Suppressor macrophage treated with lipopolysaccharide for 1 hour (primary cell): ENCODE results near the gene DOCK4.
"Not testable (repeated sequence)": the region's sequence is repeated elsewhere in the genome, so short reads cannot be mapped to it uniquely, and the experiment has no call there.

Experiments
- DNase-seq, 3 donors: peaks; one replicate each; pipeline ENCODE4 v3.0.0-alpha.2; 2020 to 2022

Gene DOCK4

DNA sequence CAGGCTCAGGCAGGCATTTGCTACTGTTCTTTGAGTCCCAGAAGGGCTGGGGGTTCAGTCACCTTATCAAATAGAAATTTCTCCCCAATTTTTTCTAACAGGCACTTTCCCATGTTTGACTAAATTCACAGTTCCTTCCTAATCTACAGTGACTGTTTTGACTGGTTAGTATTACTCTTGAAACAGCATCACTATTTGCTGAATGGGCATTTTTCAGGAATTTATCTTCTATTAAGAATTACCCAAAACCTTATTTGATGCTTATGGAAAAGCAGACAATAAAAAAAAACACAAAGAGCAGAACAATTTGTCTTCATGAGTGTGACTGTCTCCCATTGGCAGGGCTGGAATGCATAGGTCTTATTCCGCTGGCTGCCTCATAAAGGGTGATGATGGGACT lies 269.0 kb downstream of the DOCK4 start:
- DNase-seq = no peak

- DNase-seq = no peak
Observed at GRCh38 chr7:111933609-111934008, 272.6 kb downstream of the DOCK4 start.

GRCh38 chr7:111931958-111932357 lies 274.2 kb downstream of the DOCK4 start:
- no peak for DNase-seq

DNA sequence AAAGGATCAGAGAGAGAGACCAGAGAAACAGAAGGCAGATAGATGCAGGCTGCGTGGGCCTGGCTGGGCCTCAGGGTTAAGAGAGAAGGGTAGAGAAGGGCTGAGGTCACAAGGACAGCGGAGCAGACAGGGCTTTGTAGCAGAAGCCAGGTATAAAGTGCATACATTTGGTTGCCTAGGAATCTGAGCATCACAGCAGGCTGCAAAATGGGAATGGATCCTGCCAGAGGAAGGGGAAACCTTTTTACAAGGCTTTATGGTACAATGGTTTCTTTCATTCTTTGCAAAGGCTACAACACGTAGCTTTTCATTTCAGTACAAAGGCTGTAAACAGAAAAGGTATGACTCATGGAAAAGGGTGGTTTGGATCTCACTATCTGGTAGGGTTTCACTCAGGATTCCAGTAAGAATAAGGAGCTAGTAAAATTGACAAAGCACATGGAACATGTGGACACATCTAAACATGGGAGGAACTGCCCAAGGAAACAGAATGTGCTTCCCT lies 275.1 kb downstream of the DOCK4 start:
- DNase-seq = no peak

DNA sequence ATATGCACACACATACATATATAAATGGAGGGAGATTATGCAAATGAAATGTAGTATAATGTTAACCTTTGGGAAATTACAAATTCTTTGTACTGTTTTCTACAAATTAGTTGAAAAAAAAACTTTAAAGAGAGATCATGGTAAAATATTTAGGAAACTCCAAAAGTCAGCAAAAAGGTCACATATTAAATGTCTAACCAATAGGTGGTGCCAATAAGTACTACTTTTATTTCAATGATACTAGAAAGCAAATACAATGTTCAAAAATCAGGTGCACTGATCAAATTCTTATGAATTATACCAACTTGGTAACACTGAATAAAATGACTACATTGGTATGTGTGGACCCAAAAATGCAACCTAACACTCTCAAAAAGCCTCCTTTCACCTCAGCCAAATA lies 276.9 kb downstream of the DOCK4 start:
- peak in 1 of 3 donors; percentile 7 for DNase-seq

DNA sequence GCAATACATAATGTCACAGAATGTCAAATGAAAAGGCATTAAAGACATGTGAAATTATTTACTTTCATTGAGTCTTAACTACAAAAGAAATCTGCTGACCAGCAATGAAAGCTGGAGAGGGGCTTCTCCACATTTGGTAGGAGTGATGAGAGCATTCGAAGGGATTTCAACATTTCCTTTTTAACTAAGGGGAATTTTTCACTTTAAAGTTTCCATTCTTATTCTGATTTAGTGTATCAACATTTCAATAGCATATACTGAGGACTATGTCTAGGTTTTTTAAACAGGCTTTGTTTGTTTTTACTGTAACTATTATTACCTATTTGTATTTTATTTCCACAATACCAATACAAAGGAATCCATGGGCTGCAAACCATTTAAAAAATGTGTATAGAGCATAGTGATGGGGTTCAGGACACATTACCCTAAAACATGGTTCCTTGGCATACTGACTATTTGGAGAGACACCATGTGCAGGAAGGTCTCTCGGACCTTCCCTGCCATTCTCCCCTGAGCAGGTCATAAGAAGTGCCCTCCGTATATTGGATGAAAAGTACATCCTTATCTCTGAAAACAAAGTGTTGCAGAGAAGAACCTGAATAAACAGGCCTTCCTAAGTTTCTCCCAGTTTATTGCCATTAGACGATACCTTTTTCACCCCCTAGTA lies 278.7 kb downstream of the DOCK4 start:
- peak; percentile 55 to 80 (median 73) for DNase-seq

DNA sequence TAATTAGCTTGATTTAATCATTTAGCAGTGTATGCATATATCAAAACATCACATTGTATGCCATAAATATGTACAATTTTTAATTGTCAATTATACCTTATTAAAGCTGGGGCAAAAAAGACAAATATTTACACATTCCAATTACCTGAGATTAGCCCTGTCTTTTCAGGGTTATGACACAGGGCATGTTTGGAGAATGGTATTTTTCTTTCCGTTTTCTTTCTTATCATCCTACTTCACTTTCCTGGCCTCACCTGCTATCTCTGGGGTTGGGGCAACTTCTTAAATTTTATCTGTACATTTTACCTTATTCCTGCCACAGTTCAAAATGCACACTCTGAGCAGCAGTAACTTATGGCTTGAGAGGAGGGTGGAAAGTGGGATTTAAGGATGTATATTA lies 285.9 kb downstream of the DOCK4 start:
- no peak for DNase-seq

- DNase-seq = peak; percentile 71 to 89 (median 85)
Observed at GRCh38 chr7:111919631-111920179, 286.5 kb downstream of the DOCK4 start.

GRCh38 chr7:111919164-111919563 lies 287.0 kb downstream of the DOCK4 start:
- DNase-seq = no peak

GRCh38 chr7:111918461-111918860 lies 287.7 kb downstream of the DOCK4 start:
- no peak for DNase-seq

GRCh38 chr7:111917404-111917803 lies 288.8 kb downstream of the DOCK4 start:
- DNase-seq = not testable (repeated sequence)

DNA sequence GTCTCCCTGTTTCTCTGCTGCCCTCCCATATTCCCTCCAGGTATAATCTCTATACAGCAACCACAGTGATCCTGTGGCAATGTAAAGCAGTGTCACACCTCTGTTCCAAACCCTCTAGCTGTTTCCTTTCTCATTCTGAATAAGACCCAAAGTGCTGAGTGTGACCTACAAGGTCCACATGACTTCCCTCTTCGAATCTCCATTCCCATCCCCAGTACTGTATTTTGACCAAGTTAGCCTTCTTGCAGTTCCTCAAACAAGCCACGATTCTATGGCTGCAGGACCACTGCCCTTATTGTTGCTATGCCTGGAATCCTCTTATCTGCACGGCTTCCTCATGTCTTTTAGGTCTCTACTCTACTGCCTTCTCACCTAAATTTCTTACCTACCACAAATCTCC lies 291.9 kb downstream of the DOCK4 start:
- peak; percentile 11 to 42 (median 36) for DNase-seq

DNA sequence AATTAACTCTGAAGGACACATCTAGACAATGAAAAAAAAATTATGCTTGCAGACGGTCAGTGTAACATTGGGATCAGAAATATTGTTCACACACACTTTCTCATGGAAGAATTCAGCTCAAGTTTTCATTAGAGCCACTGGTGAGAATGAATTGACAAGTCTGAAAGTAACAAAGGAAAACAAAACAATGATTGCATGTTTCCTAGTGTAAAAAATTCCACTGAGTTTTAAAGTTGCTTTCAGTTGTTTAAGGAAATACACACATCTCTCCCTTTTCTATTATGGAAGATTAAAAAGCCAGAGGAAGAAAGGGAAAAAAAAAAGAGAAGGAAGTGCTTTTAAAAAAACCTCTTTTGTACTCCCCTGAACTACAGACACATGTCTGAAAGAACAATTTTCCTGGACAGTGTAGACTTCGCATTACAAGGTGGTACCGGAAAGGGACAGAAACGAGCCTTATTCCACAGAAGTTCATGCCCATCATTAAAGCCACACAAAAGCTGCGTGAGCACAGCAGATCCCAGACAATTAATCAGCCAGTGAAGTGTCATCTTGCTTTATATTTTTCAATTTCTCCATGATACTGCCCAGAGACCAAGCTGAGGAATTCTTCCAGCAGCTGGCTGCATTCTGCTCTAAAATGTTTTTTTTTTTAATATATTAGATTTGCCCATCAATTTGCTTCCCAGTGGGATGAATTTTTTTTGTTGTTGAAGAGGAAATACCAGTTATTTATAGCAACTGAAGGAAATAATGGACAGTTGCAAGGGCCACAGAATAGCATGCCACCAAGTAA lies 294.8 kb downstream of the DOCK4 start:
- DNase-seq = no peak

- DNase-seq = no peak
Observed at GRCh38 chr7:111910656-111911055, 295.5 kb downstream of the DOCK4 start.

DNA sequence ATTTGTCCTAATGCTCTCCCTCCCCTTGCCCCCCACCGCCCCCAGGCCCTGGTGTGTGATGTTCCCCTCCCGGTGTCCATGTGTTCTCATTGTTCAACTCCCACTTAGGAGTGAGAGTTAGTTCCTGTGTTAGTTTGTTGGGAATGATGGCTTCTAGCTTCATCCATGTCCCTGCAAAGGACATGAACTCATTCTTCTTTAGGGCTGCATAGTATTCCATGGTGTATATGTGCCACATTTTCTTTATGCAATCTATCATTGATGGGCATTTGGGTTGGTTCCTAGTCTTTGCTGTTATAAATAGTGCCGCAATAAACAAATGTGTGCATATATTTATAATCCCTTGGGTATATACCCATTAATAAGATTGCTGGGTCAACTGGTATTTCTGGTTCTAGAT lies 297.5 kb downstream of the DOCK4 start:
- DNase-seq = not testable (repeated sequence)

GRCh38 chr7:111903797-111904196 lies 302.4 kb downstream of the DOCK4 start:
- no peak for DNase-seq

GRCh38 chr7:111903016-111903415 lies 303.2 kb downstream of the DOCK4 start:
- DNase-seq = no peak

DNA sequence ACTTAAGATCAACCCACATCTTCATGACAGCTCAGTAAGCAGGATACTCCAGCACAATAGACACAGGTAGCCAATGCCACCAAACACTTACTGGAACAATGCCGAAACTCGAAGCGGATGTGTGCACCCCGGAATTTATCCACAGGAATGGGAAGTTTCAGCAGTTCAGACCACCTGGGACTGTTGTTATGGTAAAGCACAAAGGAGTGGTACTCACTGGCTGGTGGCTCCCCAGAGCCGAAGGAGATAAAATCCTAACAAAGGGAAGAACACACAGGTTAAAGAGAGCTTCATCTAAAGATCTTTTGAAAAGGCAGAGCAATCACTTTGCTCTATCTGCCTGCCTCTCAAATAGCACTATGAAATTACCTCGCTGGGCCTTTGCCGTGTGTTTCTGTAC lies 305.9 kb downstream of the DOCK4 start:
- DNase-seq = no peak

DNA sequence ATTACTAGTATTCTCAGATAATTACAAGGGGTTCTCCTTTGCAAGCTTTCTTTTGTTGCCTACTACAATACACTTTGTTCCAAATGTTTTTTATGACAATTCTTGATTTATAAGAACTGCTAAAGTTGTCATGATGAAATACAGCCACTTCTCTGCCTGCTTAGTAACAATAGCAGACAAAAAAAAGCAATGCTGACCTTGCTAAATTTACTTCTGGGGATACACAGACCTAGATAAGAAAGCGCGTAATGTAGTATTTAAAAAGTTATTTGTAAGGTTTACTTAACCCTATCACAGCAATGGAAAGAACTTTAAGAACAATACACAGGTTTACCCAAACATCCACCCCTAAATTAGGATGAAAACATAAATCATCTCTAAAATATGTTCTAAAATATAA lies 311.1 kb downstream of the DOCK4 start:
- DNase-seq = no peak

DNA sequence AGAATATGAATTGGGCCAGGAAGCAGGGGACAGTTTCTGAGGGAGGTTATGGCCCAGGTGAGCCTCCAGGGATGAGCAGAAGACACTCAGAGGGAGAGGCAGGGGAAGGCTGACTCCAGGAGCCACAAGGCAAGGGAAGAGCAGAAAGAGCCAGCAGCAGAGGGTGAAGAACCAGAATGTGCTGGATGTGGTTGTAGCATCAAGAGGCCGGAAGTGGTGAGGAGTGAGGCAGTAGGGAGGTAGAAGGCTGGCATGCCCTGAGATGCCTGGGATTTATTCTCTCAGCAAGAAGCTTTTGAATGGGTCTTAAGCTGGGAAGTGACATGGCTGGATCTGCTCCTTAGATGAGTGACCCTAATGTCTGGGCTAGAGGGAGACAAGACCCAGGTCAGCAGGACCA lies 311.7 kb downstream of the DOCK4 start:
- no peak for DNase-seq

DNA sequence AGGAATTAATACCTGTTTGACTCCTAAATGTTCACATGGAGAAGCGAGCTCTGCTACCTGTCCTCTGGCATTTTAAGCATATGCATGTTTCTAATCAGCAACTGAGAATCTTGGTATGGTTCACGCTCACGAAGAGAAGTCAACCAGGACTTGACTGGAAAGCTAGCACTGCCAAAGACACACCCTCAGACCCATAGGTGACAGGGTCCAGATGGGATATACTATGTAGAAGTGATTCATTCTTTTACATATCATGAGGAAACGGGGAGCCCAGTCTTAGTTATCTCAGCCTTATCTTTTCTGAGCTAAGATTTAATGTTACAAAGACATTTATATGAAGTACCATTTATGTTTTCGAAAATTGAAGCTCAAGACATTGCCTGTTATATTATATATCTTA lies 313.0 kb downstream of the DOCK4 start:
- DNase-seq = no peak

DNA sequence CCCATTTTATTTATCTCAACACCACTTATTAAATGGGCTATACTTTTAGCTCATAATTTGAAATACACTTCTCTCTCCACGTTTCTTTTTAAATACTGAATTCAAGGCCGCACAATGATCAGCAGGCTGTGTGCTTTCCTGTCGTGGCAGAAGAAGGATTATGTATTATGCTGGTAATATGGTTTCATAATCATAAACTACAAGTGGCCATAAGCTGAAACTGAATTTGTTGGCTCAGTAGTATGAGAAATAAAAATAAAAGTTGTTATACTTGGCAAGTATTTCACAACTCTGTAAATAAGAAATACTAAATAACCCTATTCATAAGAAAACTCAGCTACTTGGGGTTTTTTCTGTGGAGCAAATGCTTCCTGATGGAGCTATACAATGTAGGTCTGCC lies 313.6 kb downstream of the DOCK4 start:
- DNase-seq = no peak

DNA sequence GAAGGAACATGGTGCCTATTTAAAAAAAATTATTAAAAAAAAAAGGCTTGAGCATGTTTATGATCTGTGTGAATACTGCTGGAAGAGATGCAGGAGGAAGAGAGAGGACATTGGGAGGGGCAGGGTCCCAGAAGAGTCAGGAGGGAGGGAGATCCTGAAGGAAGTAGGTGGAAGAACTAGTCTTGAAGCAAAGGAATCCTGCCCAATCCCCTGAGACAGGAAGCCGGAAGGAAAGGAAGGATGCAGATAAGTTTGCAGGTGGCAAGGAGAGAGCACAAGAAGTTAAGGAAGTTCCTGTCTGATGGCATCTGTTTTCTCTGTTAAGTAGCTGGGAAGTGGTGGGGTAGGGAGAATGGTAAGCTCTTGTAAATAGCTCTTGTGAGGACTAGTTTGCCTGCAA lies 318.5 kb downstream of the DOCK4 start:
- DNase-seq = no peak

DNA sequence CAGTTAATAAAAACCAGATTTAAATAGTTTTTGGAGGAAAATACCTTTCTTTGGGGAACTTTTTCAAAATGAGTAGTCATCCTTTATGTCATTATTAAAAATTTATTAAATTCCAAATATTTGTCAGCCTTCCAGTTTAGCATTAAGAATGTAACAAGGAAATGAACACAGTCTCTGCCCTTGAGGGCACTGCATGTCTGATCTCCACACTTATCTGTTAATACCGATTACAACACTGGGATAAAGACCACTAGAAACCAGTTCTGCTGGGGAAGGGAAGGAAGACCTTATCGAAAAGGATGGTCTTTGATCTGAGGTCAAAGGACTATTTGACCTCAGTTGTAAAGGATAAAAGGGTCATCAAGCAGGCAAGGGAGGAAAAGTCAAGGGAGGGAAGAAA lies 320.0 kb downstream of the DOCK4 start:
- no peak for DNase-seq
